Stimulated activated CD4-positive, alpha-beta T cell treated with anti-CD3 and anti-CD28 coated beads, Interleukin-4, amount 100 ng/mL, for 24 hours (primary cell): ENCODE data around the gene NAGK.
"Not testable (repeated sequence)": the region's sequence is repeated elsewhere in the genome, so short reads cannot be mapped to it uniquely, and the experiment has no call there.

Experiments used
- DNase-seq: peaks from one replicate; pipeline ENCODE4 v3.0.0-alpha.2; 2020

Gene NAGK

DNA sequence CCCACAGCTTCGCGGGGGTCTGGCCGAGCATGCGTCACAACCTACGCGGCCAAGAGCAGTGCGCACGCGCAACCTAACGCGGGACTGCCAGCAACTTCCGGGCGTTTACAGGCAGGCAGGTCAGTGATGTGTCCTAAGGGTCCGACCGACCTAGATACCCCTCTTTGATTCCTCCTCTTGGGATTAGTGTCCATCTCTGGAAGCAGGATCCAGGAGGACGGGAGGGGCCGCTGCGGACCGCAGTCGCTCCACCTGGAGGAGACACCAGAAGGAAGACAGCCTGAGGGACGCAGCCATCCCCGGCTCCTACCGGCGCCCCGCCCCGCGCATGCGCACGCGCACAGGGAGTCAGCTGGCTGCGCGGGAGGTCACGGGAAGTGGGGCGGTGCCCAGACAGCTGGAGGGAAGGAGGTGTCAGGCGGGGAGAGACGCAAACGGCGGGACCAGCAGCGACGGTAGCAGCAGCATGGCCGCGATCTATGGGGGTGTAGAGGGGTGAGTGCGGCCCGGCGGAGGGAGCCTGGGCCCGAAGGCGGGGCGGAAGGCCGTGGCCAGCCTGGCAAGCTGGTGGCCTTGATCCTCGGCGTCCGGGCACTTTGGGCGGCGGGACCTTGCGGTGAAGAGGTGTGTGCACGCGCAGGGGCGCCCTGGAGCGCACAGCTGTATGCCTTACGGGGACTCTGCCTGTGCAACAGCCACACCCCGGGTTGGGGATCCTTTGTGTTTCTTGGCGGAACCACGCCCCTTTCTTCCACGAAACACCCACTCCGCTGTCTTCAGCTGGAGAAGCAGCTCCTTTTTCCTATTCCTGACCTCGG is at the start of gene NAGK:
NAGK (plus strand) TSS at position 431 of the 818 bp plus-strand sequence; CDS start at position 467, 36 bp downstream.
- DNase-seq, result peak; percentile 96

GRCh38 chr2:71019989-71020388 is 48.5 kb upstream of the NAGK start:
- DNase-seq, result not testable (repeated sequence)

GRCh38 chr2:71021394-71021793 is 47.1 kb upstream of the NAGK start:
- DNase-seq, result not testable (repeated sequence)

- peak; percentile 82 for DNase-seq
Measured at GRCh38 chr2:71023553-71024243, 44.8 kb upstream of the NAGK start.

GRCh38 chr2:71036296-71036695 is 32.2 kb upstream of the NAGK start:
- DNase-seq, result not testable (repeated sequence)

DNA sequence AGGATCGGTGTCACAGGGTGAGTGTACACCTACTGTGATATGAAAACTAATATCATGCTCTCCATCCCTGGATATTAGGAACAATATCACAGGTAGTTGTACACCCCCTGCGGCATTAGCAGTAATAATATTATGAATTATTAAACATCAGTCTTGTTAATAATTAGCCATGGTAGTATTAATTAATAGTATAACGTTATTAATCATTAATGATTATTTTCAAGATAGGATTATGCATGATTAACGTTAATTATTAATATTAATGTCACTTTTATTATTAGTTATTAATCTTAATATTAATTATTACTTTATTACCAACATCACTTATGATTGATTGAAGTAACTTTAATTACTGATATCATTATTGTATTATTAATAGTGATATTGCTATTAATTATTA is 26.2 kb upstream of the NAGK start:
- DNase-seq, result no peak

- DNase-seq, result no peak
Measured at GRCh38 chr2:71043531-71044407, 24.7 kb upstream of the NAGK start.

DNA sequence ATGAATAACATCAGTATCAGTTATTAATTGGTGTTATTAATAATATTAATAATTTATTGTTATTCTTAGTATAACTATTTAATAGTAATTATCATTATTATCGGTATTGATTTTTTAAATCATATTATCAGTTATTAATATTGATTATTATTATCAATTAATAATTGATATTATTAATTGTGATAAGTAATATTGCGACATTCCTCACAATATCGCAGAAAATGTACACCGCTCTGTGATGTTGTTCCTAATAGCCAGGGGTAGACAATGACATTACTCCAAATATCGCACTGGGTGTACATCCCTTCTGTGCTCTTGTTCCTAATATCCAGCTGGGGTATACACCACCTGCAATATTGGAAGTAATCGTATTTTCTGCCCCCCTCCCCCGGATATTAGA is 23.3 kb upstream of the NAGK start:
- no peak for DNase-seq

GRCh38 chr2:71045865-71046548 is 22.4 kb upstream of the NAGK start:
- DNase-seq, result no peak

DNA sequence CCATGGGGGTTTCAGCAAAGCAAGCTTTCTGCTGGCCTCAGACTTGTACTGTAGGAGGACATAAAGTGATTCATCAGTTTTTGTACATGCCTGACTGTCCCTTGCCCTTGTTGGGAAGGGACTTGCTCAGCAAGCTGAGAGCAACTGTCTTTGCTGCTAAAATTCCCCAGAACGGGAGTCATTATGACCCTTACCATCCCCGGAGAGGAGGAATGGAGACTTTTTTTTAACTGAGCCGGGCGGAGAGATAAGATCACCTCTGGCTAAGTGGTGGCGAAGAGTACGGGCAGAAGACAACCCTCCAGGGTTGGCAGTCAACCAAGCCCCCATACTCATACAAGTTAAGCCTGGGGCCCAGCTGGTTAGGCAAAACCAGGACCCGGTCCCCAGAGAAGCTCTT is 20.4 kb upstream of the NAGK start:
- no peak for DNase-seq

DNA sequence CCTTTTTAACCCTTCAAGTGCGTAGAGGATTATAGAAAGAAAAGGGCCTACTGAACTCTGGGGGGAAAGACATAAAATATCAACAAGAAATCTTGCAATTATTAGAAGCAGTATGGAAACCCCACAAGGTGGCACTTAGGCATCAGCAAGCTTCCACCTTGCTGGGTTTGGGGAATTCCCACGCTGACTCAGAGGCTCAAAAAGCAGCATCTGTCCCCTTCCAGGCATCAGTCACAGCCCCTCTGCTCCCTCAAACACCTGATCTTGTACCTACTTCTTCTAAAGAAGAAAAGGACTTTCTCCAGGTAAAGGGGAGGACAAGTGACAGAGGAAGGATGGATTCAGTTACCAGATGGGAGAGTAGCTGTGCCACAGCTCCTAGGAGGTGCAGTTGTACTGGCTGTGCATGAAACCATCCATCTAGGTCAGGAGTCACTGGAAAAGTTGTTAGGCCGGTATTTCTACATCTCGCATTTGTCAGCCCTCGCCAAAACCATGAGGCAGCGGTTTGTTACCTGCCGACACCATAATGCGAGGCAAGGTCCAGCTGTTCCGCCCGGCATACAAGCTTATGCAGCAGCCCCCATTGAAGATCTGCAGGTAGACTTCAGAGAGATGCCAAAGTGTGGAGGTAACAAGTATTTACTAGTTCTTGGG is 18.6 kb upstream of the NAGK start:
- DNase-seq, result peak; percentile 76

- not testable (repeated sequence) for DNase-seq
Measured at GRCh38 chr2:71055206-71055740, 13.2 kb upstream of the NAGK start.

DNA sequence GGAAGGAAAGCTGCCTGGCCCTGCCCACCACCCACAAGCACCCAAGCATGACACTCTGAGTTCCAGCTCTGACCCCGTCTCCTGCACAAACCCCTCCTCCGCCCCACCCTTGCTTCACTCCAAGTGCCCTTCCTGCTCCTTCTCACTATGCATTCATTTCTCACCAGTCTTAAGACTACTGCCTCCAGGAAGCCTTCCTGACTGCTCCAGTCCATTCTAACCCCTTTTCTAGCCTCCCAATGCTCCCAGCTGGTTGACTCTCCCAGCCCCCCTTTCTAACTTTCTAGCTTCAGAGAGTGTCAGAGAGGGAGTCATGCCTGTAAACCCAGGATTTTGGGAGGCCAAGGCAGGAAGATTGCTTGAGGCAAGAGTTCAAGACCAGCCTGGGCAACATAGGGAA is 8.2 kb upstream of the NAGK start:
- DNase-seq, result no peak

DNA sequence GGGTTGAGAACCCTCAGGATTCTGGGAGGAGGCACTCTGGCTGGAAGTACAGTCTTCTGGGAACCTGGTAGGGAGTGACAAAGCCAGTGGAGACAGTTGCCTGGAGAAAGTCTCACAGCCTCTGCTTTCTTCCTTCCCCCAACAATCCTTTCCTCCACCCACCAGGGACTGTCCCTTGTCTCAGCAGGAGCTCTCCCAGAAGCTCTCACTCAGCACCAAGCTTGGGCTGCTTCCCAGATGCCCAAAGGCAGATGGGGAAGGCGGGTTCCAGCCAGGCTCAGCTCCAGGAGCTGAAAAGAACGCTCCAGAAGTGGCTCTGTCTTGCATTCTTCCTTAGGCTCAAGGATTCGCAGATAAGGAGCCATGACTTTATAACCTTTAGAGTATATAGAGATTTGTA is 7.6 kb upstream of the NAGK start:
- DNase-seq, result no peak

DNA sequence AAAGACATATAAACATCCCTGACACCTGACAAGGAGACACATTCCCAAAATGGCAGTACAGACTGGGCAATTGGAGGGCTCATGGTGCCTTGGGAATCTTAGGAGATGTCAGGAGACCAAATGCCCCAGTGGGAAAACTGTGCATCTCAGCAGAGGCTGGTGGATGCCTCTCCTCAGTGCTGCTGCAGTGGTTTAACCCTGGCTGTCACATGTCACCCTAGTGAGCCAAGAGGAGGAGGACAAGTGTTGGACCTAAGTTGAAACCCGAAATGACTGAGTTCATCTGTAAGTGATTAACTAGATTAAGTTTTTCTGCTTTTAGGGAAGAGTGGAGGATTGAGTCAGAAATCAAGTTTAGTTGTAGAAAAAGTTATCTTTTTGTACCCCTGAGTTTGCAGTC is 5.2 kb upstream of the NAGK start:
- DNase-seq, result no peak

- DNase-seq, result no peak
Measured at GRCh38 chr2:71064110-71064611, 4.3 kb upstream of the NAGK start.

DNA sequence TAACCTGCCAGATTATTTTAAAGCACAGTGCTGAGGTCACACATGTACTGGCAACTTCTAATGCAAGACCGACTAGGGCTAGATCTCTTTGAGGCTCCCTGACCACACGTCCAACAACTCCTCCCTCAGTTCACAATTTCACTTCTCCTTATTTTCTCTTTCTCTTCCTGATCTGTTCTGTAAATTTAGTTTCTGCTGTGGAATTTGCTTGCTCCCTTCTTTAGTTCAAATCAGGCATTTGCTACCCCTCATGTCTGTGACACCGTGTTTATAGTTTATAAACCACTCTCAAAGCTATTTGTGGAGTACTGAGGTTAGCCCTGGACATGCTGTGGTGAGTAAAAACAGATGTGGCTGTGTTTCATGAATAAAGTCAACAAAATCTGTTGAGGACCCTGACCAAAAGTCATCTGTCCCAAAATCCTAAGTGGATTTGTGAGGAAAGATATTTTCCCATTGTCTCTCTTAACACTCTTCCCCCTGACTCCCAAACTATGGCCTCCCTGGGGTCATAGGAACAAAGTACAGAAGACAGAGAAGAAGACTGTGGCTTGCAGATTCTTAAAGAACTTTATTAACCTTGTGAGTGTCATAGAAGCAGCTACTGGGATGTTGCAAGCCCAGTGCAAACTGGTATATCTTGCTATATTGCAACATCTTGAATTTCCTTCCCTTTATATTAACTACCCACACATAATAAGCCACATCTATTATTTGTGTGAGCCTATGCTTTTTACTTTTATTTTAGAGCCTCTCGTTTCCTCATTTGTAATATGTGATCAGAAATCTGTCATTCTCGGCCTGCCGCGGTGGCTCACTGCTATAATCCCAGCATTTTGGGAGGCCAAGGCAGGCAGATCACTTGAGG is 3.5 kb upstream of the NAGK start:
- no peak for DNase-seq

DNA sequence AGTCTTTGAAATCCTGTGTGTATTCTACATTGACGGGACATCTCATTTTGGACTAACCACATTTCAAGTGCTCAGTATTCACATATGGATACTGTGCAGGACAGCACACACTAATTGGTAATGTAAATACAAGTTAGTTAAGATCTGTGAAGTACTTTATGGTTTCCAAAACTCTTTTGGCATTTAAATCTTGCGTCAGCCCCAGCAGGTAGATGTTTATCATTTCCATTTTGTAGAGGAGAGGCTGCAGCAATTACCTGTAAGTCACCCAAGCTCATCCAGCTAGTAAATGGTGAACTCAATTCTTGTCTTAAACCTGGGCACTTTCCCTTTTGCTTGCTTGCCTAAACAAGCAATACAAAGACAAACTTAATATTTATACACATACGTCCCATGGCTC is 1.6 kb upstream of the NAGK start:
- DNase-seq, result no peak

GRCh38 chr2:71067567-71068217 is 756 bp upstream of the NAGK start:
- DNase-seq, result no peak

- DNase-seq, result no peak
Measured at GRCh38 chr2:71069376-71069775, 928 bp downstream of the NAGK start.
